Tibial nerve (tissue), 4 donors: Measurements from ENCODE around the gene SPATA21. TPM values are rescaled to one million over a fixed set of nuclear protein-coding genes. Genes with fewer than 3 reads are reported as not detected.
"Not testable (repeated sequence)": the region's sequence is repeated elsewhere in the genome, so short reads cannot be mapped to it uniquely, and the experiment has no call there.

ENCODE experiments used
- DNase-seq, 2 donors: peaks; one replicate each; pipeline ENCODE4 v3.0.0-alpha.2; 2019; ENCODE audit warnings: low spot score in 2 of 2
- H3K27ac ChIP-seq, 4 donors: fragments of 200-600 bp; sonication (generic) in 3 of 4; one replicate each; pipeline ENCODE4 v1.5.1; 2017 to 2019; ENCODE audit warnings: mild to moderate bottlenecking in 1 of 4
- H3K27me3 ChIP-seq, 2 donors: fragments of 200-600 bp; sonication (generic) in 1 of 2; one replicate each; pipeline versions ENCODE4 v1.5.1 to v1.6.0; 2017 to 2019
- H3K36me3 ChIP-seq, 3 donors: fragments of 200-600 bp; sonication (generic); one replicate each; pipeline ENCODE4 v1.5.1; 2018 to 2019
- H3K4me1 ChIP-seq, 4 donors: fragments of 200-600 bp; sonication (generic) in 3 of 4; one replicate each; pipeline ENCODE4 v1.5.1; 2017 to 2019
- H3K4me3 ChIP-seq, 4 donors: fragments of 200-600 bp; sonication (generic) in 3 of 4; one replicate each; pipeline ENCODE4 v1.5.1; 2017 to 2019; ENCODE audit warnings: mild to moderate bottlenecking in 1 of 4, moderate library complexity in 1 of 4
- H3K9me3 ChIP-seq, 4 donors: fragments of 200-600 bp; sonication (generic) in 3 of 4; one replicate each; pipeline ENCODE4 v1.5.1; 2017 to 2019
- CTCF ChIP-seq, 5 experiments: fragments of 200-600 bp in 3 of 5; fragments of 450-650 bp in 2 of 5; sonication (generic) in 3 of 5; IDR thresholded peaks; one replicate each; pipeline ENCODE4 v1.5.1; 2016 to 2019; ENCODE audit warnings: antibody characterized with exemption in 5 of 5, mild to moderate bottlenecking in 3 of 5, moderate library complexity in 2 of 5
- EP300 ChIP-seq, 2 donors: sonication (generic); formaldehyde crosslinking; IDR thresholded peaks; one replicate each; pipeline ENCODE4 v1.6.1; 2017; ENCODE audit warnings: antibody characterized with exemption in 2 of 2, mild to moderate bottlenecking in 1 of 2
- POLR2A ChIP-seq, 2 donors: fragments of 450-650 bp; IDR thresholded peaks; one replicate each; pipeline ENCODE4 v1.6.1; 2017; ENCODE audit warnings: antibody characterized with exemption in 2 of 2, mild to moderate bottlenecking in 2 of 2, moderate library complexity in 2 of 2
- WGBS, 2 donors: methylation state at CpG; one replicate each; pipeline ENCODE4 v1.1.5; 2018; 5-methylcytosine and 5-hydroxymethylcytosine counted together
- total RNA-seq, 4 donors: library from RNA; depleted of rRNA; stranded (reverse); fragments of >200 nt; gene quantifications; one replicate each; pipeline ENCODE4 v1.1.0, GENCODE V29; 2016

The SPATA21 gene
- total RNA-seq, result not detected

GRCh38 chr1:16436946-16437474 is at the start of gene SPATA21:
TSS of gene SPATA21 (minus strand) at chr1:16437424. CDS start at chr1:16431371, 6,053 bp downstream.
- H3K4me1 ChIP-seq, result peaks cover 0 to 15% (median 10%) of the 10 kb centered on the region in 4 donors
- H3K9me3 ChIP-seq, result no peaks in the 10 kb centered on the region
- H3K4me3 ChIP-seq, result no peak within 1 kb of the TSS
- no peak for DNase-seq
- H3K27ac ChIP-seq, result no peak within 1 kb of the TSS
- 65 to 73% methylated on average over 3 of the region's 3 CpGs for WGBS, 2 donors
- H3K36me3 ChIP-seq, result no peaks in the 10 kb centered on the region
- no peak for TF ChIP-seq EP300 (IDR thresholded peaks at IDR 0.05)
- no peak for TF ChIP-seq POLR2A (IDR thresholded peaks at IDR 0.05)
- no peaks in the 10 kb centered on the region for H3K27me3 ChIP-seq

- not testable (repeated sequence) for H3K9me3 ChIP-seq, DNase-seq, H3K4me1 ChIP-seq, H3K27me3 ChIP-seq, H3K4me3 ChIP-seq, H3K27ac ChIP-seq
- peaks cover 0 to 88% (median 10%) of the 10 kb centered on the region in 3 donors for H3K36me3 ChIP-seq
Observed at GRCh38 chr1:16487011-16487410, 49.8 kb upstream of the SPATA21 start.

GRCh38 chr1:16486316-16486715 is 49.1 kb upstream of the SPATA21 start:
- 75 to 85% methylated on average over 7 to 8 of the region's 8 CpGs for WGBS, 2 donors
- H3K27ac ChIP-seq, H3K4me1 ChIP-seq, DNase-seq, H3K9me3 ChIP-seq, H3K27me3 ChIP-seq, H3K4me3 ChIP-seq: not testable (repeated sequence)
- peaks cover 0 to 95% (median 10%) of the 10 kb centered on the region in 3 donors for H3K36me3 ChIP-seq

GRCh38 chr1:16484931-16485330 is 47.7 kb upstream of the SPATA21 start:
- 89 to 93% methylated on average over 5 of the region's 6 CpGs for WGBS, 2 donors
- Histone ChIP-seq H3K4me3 (no peak overlapping the region), H3K36me3 (peaks cover 0 to 97% (median 10%) of the 10 kb centered on the region in 3 donors), H3K27me3 (no peaks in the 10 kb centered on the region), H3K4me1 (no peaks in the 10 kb centered on the region), H3K9me3 (no peaks in the 10 kb centered on the region), H3K27ac (no peak overlapping the region)
- DNase-seq, result no peak
- no peak for TF ChIP-seq EP300 (IDR thresholded peaks at IDR 0.05)
- no peak for TF ChIP-seq CTCF (IDR thresholded peaks at IDR 0.05)
- no peak for TF ChIP-seq POLR2A (IDR thresholded peaks at IDR 0.05)

GRCh38 chr1:16484501-16484835 is 47.2 kb upstream of the SPATA21 start:
- Histone ChIP-seq H3K4me1 (no peaks in the 10 kb centered on the region), H3K4me3 (no peak overlapping the region), H3K27me3 (no peaks in the 10 kb centered on the region), H3K9me3 (no peaks in the 10 kb centered on the region), H3K36me3 (peaks cover 0 to 97% (median 10%) of the 10 kb centered on the region in 3 donors), H3K27ac (no peak overlapping the region)
- TF ChIP-seq CTCF (IDR thresholded peaks at IDR 0.05) (no peak), POLR2A (IDR thresholded peaks at IDR 0.05) (no peak), EP300 (IDR thresholded peaks at IDR 0.05) (no peak)
- WGBS, 2 donors, result 96 to 100% methylated on average over 5 to 8 of the region's 8 CpGs
- DNase-seq, result no peak

- H3K4me1 ChIP-seq, DNase-seq, H3K27me3 ChIP-seq, H3K27ac ChIP-seq, H3K9me3 ChIP-seq, H3K4me3 ChIP-seq: not testable (repeated sequence)
- 82 to 88% methylated on average over 37 to 45 of the region's 45 CpGs for WGBS, 2 donors
- H3K36me3 ChIP-seq, result peaks cover 0 to 92% (median 10%) of the 10 kb centered on the region in 3 donors
Observed at GRCh38 chr1:16483639-16484500, 46.6 kb upstream of the SPATA21 start.

- 96 to 98% methylated on average over 26 of the region's 26 CpGs for WGBS, 2 donors
- not testable (repeated sequence) for H3K27ac ChIP-seq, H3K4me1 ChIP-seq, H3K4me3 ChIP-seq, DNase-seq, H3K27me3 ChIP-seq, H3K9me3 ChIP-seq
- peaks cover 0 to 92% (median 10%) of the 10 kb centered on the region in 3 donors for H3K36me3 ChIP-seq
Observed at GRCh38 chr1:16483146-16483545, 45.9 kb upstream of the SPATA21 start.
